HK-2 (cell line): Measurements from ENCODE around the gene RAB31.

Source experiments
- DNase-seq: peaks from one replicate; pipeline ENCODE4 v3.0.0-alpha.2; 2018; ENCODE audit not compliant: unreplicated experiment

The RAB31 gene

GRCh38 chr18:9691235-9691634 lies 16.9 kb upstream of the RAB31 start:
- DNase-seq: no peak

- no peak for DNase-seq
Observed at GRCh38 chr18:9694174-9694573, 13.9 kb upstream of the RAB31 start.

GRCh38 chr18:9694952-9695495 lies 13.1 kb upstream of the RAB31 start:
- no peak for DNase-seq

GRCh38 chr18:9695605-9696004 lies 12.5 kb upstream of the RAB31 start:
- DNase-seq: no peak

- DNase-seq: no peak
Observed at GRCh38 chr18:9696112-9696511, 12.0 kb upstream of the RAB31 start.

- no peak for DNase-seq
Observed at GRCh38 chr18:9696701-9697100, 11.4 kb upstream of the RAB31 start.

- no peak for DNase-seq
Observed at GRCh38 chr18:9697121-9697520, 11.0 kb upstream of the RAB31 start.

GRCh38 chr18:9698497-9698896 lies 9.6 kb upstream of the RAB31 start:
- no peak for DNase-seq

GRCh38 chr18:9700261-9700796 lies 7.8 kb upstream of the RAB31 start:
- no peak for DNase-seq

- no peak for DNase-seq
Observed at GRCh38 chr18:9701609-9702349, 6.3 kb upstream of the RAB31 start.

GRCh38 chr18:9704233-9705118 lies 3.6 kb upstream of the RAB31 start:
- DNase-seq: no peak

GRCh38 chr18:9705183-9705829 lies 2.8 kb upstream of the RAB31 start:
- no peak for DNase-seq

- DNase-seq: no peak
Observed at GRCh38 chr18:9706081-9706935, 1.8 kb upstream of the RAB31 start.

GRCh38 chr18:9707381-9708056 lies 582 bp upstream of the RAB31 start:
- no peak for DNase-seq

GRCh38 chr18:9708434-9709303 lies 568 bp downstream of the RAB31 start:
- no peak for DNase-seq

GRCh38 chr18:9709304-9709877 lies 1.3 kb downstream of the RAB31 start:
- DNase-seq: no peak

GRCh38 chr18:9710037-9710436 lies 1.9 kb downstream of the RAB31 start:
- no peak for DNase-seq

GRCh38 chr18:9711361-9712129 lies 3.4 kb downstream of the RAB31 start:
- DNase-seq: no peak
